Activated CD8-positive, alpha-beta T cell treated with anti-CD3 and anti-CD28 coated beads for 36 hours (primary cell): ENCODE data around the gene KCNMA1. TPM values are rescaled to one million over a fixed set of nuclear protein-coding genes. Genes with fewer than 3 reads are reported as not detected.

Source experiments
- ATAC-seq: fragments of 200-7000 bp; cut with Tn5 transposase; one replicate; pipeline ENCODE4 v1.10.0; 2021; ENCODE audit warnings: mild to moderate bottlenecking, moderate library complexity
- CTCF ChIA-PET: fragments of 350-600 bp; sonication (Branson Sonifier 250); formaldehyde crosslinking; loops from one replicate; lab custom pipeline; 2021; ENCODE audit warnings: antibody characterized with exemption; lab: Charles Lee
- POLR2A ChIA-PET: fragments of 350-600 bp; sonication (Branson Sonifier 250); formaldehyde crosslinking; loops from one replicate; lab custom pipeline; 2021; ENCODE audit warnings: antibody characterized with exemption; lab: Charles Lee
- DNase-seq: peaks from one replicate; pipeline ENCODE4 v3.0.0-alpha.2; 2020
- H3K27ac Mint-ChIP-seq: one replicate; pipeline ENCODE4 v1.8.0; 2021; ENCODE audit warnings: mild to moderate bottlenecking, mixed read lengths
- H3K27me3 Mint-ChIP-seq: one replicate; pipeline ENCODE4 v1.8.0; 2021; ENCODE audit warnings: mixed read lengths
- H3K36me3 Mint-ChIP-seq: one replicate; pipeline ENCODE4 v1.8.0; 2021; ENCODE audit warnings: low read depth, mixed read lengths
- H3K4me1 Mint-ChIP-seq: one replicate; pipeline ENCODE4 v1.8.0; 2021; ENCODE audit warnings: low read depth, mixed read lengths
- H3K4me3 Mint-ChIP-seq: one replicate; pipeline ENCODE4 v1.8.0; 2021; ENCODE audit warnings: mild to moderate bottlenecking, moderate library complexity, mixed read lengths
- H3K9me3 Mint-ChIP-seq: one replicate; pipeline ENCODE4 v1.8.0; 2021; ENCODE audit warnings: mixed read lengths
- CTCF ChIP-seq: fragments of 200-600 bp; IDR thresholded peaks from one replicate; pipeline ENCODE4 v1.8.0; 2022; ENCODE audit warnings: antibody characterized with exemption, mild to moderate bottlenecking
- intact Hi-C: fragments of 100-400 bp; cut with micrococcal nuclease; formaldehyde crosslinking; loops from one replicate; pipeline ENCODE4 v1.10.0; 2022
- total RNA-seq, 2 experiments: library from RNA; stranded (reverse); gene quantifications; one replicate each; pipeline ENCODE4 v1.2.3, GENCODE V29; 2021

The KCNMA1 gene
- total RNA-seq, 2 experiments from 2014 or later: 0.18 TPM; not detected in 1

- TF ChIP-seq CTCF: no peak
- Mint-ChIP-seq H3K27ac (no peak overlapping the region), H3K27me3 (peaks cover 56% of the 10 kb centered on the region), H3K9me3 (no peaks in the 10 kb centered on the region), H3K4me1 (peaks cover 6% of the 10 kb centered on the region), H3K36me3 (no peaks in the 10 kb centered on the region), H3K4me3 (no peak overlapping the region)
- DNase-seq: no peak
- intact Hi-C loops: loop anchor here (5.0 kb wide), 2 partner anchors 247 to 387 kb away; no protein-coding TSS in a partner anchor
- ATAC-seq: no peak
- ChIA-PET CTCF (interaction anchor here (1.3 to 10.4 kb wide), 5 partner anchors 16 to 474 kb away, joined by 3 to 161 read pairs (median 6); no protein-coding TSS in a partner anchor), POLR2A (no interaction called here)
These were observed 2.1 kb upstream of the KCNMA1 start for GRCh38 chr10:77639756-77640155.

- Mint-ChIP-seq H3K9me3 (no peaks in the 10 kb centered on the region), H3K4me3 (peak overlapping the region; percentile 37), H3K4me1 (peaks cover 6% of the 10 kb centered on the region), H3K27ac (no peak overlapping the region), H3K27me3 (peaks cover 64% of the 10 kb centered on the region), H3K36me3 (no peaks in the 10 kb centered on the region)
- no peak for ATAC-seq
- intact Hi-C loops: no loop called here
- peak; percentile 6 for DNase-seq
- TF ChIP-seq CTCF: no peak
- CTCF ChIA-PET: interaction anchor here (10.4 kb wide), 1 partner anchor 464 kb away, joined by 161 read pairs; no protein-coding TSS in a partner anchor
- POLR2A ChIA-PET: interaction anchor here (0.9 kb wide), 1 partner anchor 12 kb away, joined by 3 read pairs; no protein-coding TSS in a partner anchor
These were observed 903 bp upstream of the KCNMA1 start for GRCh38 chr10:77638321-77639101.

GRCh38 chr10:77636967-77637531 lies 559 bp downstream of the KCNMA1 start:
- CTCF ChIA-PET: interaction anchor here (2.4 kb wide), 1 partner anchor 463 kb away, joined by 8 read pairs; no protein-coding TSS in a partner anchor

GRCh38 chr10:77636282-77636966 lies 1.2 kb downstream of the KCNMA1 start:
- no peak for TF ChIP-seq CTCF
- ChIA-PET POLR2A (no interaction called here), CTCF (interaction anchor here (2.4 kb wide), 1 partner anchor 463 kb away, joined by 8 read pairs; no protein-coding TSS in a partner anchor)
- DNase-seq (no peak), ATAC-seq (no peak)
- peaks cover 6% of the 10 kb centered on the region for H3K4me1 Mint-ChIP-seq
- no peaks in the 10 kb centered on the region for H3K9me3 Mint-ChIP-seq
- intact Hi-C loops: no loop called here
- H3K27ac Mint-ChIP-seq: no peak overlapping the region
- H3K36me3 Mint-ChIP-seq: no peaks in the 10 kb centered on the region
- H3K27me3 Mint-ChIP-seq: peaks cover 66% of the 10 kb centered on the region
- H3K4me3 Mint-ChIP-seq: no peak overlapping the region

More at GRCh38 chr10:77636967-77637531, 559 bp downstream of the KCNMA1 start:
- Mint-ChIP-seq H3K4me1 (peaks cover 6% of the 10 kb centered on the region), H3K36me3 (no peaks in the 10 kb centered on the region), H3K27me3 (peaks cover 69% of the 10 kb centered on the region), H3K4me3 (peak overlapping the region; percentile 53), H3K27ac (no peak overlapping the region), H3K9me3 (no peaks in the 10 kb centered on the region)
- DNase-seq (no peak), ATAC-seq (no peak)
- intact Hi-C loops: no loop called here
- no peak for TF ChIP-seq CTCF
- POLR2A ChIA-PET: no interaction called here
